Choroid plexus epithelial cell (primary cell): ENCODE measurements around the gene GRM4.

Experiments used
- DNase-seq: peaks from one replicate; pipeline ENCODE4 v3.0.0-alpha.2; 2010; ENCODE audit warnings: low read depth
- H3K4me3 ChIP-seq: 2 replicates; pipeline ENCODE4 v1.5.1; 2011; ENCODE audit warnings: low read depth, mild to moderate bottlenecking, control low read depth, low read length, moderate library complexity
- TF ChIP-seq, protein P1 (sequence below): conservative IDR thresholded peaks from 2 replicates; pipeline ENCODE4 v1.5.1; 2011; ENCODE audit warnings: low read depth, mild to moderate bottlenecking, control low read depth, inconsistent platforms, low read length, moderate library complexity

Gene GRM4

DNA sequence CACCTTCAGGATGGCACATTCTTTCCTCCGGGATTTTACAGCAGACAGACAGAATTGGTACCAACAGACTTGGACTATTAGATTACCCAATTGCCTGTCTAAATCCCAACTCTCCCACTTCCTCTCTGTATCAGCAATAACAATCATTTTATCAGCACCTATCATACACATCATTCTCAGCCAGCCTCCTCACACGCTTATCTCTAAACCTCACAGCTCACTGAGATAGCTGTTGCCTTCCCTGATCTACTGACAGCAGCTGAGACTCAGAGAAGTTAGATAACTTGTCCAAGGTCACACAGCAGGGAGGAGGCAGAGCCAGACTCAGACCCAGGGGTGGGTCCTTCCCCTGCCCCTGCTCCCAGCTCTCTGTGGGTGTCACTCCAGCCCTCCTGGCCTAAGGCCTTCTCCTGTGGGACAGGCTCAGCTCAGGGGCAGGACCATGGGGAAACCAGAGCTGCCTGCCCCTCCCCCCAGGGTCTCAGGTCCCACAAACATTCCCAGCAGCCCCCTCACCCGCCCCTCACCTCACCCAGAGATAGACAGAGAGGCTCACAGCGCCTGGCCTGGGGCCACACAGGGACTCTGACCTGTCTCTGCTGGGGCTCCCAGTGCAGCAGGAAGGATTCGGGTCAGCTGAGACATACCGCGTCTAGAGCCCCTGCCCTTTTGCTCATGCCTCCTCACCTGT is 92.8 kb downstream of the GRM4 start:
- TF ChIP-seq, protein P1, sequence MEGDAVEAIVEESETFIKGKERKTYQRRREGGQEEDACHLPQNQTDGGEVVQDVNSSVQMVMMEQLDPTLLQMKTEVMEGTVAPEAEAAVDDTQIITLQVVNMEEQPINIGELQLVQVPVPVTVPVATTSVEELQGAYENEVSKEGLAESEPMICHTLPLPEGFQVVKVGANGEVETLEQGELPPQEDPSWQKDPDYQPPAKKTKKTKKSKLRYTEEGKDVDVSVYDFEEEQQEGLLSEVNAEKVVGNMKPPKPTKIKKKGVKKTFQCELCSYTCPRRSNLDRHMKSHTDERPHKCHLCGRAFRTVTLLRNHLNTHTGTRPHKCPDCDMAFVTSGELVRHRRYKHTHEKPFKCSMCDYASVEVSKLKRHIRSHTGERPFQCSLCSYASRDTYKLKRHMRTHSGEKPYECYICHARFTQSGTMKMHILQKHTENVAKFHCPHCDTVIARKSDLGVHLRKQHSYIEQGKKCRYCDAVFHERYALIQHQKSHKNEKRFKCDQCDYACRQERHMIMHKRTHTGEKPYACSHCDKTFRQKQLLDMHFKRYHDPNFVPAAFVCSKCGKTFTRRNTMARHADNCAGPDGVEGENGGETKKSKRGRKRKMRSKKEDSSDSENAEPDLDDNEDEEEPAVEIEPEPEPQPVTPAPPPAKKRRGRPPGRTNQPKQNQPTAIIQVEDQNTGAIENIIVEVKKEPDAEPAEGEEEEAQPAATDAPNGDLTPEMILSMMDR, result no peak
- H3K4me3 ChIP-seq, result no peak overlapping the region
- DNase-seq, result no peak

DNA sequence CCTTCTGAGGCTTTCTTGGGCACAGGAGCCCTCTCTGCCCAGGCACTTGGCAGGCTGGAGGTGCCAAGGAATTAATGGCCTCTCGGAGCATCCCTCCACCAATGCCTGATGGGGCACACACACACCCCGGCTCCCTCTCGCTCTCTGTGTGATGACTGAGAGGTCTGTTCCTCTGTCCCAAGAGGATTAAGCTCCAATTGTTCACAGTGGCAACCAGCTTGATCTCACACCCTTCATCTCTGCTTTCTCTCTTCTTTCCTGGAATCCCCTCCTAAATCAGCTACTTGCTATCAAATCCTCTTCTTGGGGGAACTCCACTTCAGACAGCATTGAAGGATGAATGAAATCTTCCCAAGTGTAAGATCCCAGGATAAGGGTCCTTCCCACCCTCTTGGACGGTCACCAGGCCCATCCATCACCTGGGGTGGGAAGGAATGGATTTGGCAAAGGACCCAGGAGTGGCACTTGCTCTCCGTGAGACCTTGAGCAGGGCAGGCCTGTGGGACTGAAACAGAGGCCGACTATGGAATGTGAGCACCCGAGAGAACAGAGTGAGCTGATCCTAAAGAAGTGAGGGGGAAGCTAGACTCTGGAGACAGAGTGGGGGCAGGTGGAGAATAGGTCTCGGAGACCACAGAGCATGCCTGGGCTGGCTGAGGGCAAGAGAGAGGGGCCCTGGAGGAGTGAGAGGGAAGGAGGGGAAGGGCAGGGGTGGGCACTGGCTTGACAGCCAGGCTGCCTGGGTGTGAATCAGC is 93.6 kb downstream of the GRM4 start:
- no peak for DNase-seq
- TF ChIP-seq, protein P1, result no peak
- H3K4me3 ChIP-seq, result no peak overlapping the region

GRCh38 chr6:34051331-34051919 is 94.5 kb downstream of the GRM4 start:
- no peak for DNase-seq
- TF ChIP-seq, protein P1, result no peak
- no peak overlapping the region for H3K4me3 ChIP-seq

- no peak for DNase-seq
- TF ChIP-seq, protein P1, result no peak
These were observed 95.2 kb downstream of the GRM4 start for GRCh38 chr6:34050691-34051090.

GRCh38 chr6:34049395-34050342 is 96.2 kb downstream of the GRM4 start:
- no peak overlapping the region for H3K4me3 ChIP-seq
- TF ChIP-seq, protein P1, result no peak
- no peak for DNase-seq

More at GRCh38 chr6:34050691-34051090, 95.2 kb downstream of the GRM4 start:
- H3K4me3 ChIP-seq, result no peak overlapping the region

DNA sequence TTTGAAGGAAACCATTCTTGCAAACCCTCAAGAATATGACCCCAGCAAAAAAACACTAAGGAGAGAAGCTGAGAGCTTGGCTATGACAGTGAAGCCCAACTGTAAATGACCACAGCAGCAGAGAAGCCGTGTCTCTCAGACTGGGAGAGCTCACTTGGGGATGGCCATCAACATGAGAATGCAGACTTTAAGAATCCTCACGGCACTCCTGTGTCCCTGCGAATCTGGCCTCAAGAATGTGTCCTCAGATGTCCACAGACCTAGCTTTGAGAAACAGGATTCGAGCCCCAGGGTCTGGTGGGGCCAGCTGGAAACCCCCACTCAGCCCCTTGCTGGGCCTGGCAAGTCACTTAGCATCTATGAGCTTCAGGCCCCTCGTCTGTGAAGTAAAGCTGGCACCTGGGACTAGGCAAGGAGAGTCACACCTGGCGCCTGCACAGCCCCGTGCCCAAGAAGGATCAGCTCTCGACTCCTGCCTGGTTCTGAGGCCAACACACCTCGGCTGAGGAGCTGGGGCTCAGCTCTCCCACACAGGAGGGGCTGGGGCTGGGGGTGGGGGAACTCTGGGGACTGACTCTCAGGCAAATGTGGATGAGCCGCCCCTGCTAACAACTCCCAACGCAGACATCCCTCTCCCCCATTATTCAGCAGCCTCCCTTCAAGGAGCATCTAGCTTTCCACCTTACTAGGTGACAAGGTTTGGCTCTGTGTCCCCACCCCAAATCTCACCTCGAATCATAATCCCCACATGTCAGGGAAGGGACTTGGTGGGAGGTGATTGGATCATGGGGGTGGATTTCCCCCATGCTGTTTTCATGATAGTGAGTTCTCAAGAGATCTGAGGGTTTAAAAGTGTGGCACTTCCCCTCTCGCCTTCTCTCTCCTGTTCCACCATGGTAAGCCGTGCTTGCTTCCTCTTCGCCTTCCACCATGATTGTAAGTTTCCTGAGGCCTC is 97.7 kb downstream of the GRM4 start:
- DNase-seq, result no peak
- H3K4me3 ChIP-seq, result no peak overlapping the region
- TF ChIP-seq, protein P1, result no peak
